Sigmoid colon (tissue), 4 donors: Measurements from ENCODE around the gene FTCD.

Source experiments
- CTCF ChIP-seq, 4 experiments: fragments of 450-650 bp in 3 of 4; fragments of 200-600 bp in 1 of 4; IDR thresholded peaks; one replicate each; pipeline ENCODE4 v1.5.1; 2016 to 2019; ENCODE audit warnings: antibody characterized with exemption in 4 of 4, mild to moderate bottlenecking in 3 of 4, moderate library complexity in 2 of 4
- EP300 ChIP-seq, 4 donors: sonication (generic); formaldehyde crosslinking; IDR thresholded peaks; one replicate each; pipeline ENCODE4 v1.6.1; 2017; ENCODE audit warnings: antibody characterized with exemption in 4 of 4
- POLR2A ChIP-seq, 2 donors: fragments of 450-650 bp; IDR thresholded peaks; one replicate each; pipeline ENCODE4 v1.6.1; 2016; ENCODE audit warnings: antibody characterized with exemption in 2 of 2, mild to moderate bottlenecking in 2 of 2, moderate library complexity in 2 of 2
- POLR2AphosphoS5 ChIP-seq, 4 donors: sonication (generic); formaldehyde crosslinking; IDR thresholded peaks; one replicate each; pipeline ENCODE4 v1.6.1; 2017; ENCODE audit warnings: antibody characterized with exemption in 4 of 4

GRCh38 chr21:46191257-46191685 lies 35.9 kb upstream of the FTCD start:
- TF ChIP-seq POLR2AphosphoS5 (IDR thresholded peaks at IDR 0.05) (no peak), CTCF (IDR thresholded peaks at IDR 0.05) (no peak), POLR2A (IDR thresholded peaks at IDR 0.05) (no peak), EP300 (IDR thresholded peaks at IDR 0.05) (no peak)
